GM23338 (cell line): ENCODE results near the gene MGAT5. TPM values are rescaled to one million over a fixed set of nuclear protein-coding genes. Genes with fewer than 3 reads are reported as not detected.

Source experiments
- ATAC-seq: fragments of 200-7000 bp; cut with Tn5 transposase; 3 replicates; pipeline ENCODE4 v1.9.1; 2020
- DNase-seq: peaks from one replicate; pipeline ENCODE4 v3.0.0-alpha.2; 2015; ENCODE audit warnings: low spot score
- H2AFZ ChIP-seq: fragments of 200-600 bp; sonication (generic); 2 replicates; pipeline ENCODE4 v1.8.0; 2016; ENCODE audit warnings: antibody characterized with exemption, mild to moderate bottlenecking, moderate library complexity
- H3F3A ChIP-seq: fragments of 200-600 bp; sonication (generic); replicated peaks from 2 replicates; pipeline ENCODE4 v1.8.0; 2017; ENCODE audit warnings: antibody characterized with exemption, mixed run types, low read depth
- H3K27ac ChIP-seq: fragments of 200-600 bp; sonication (generic); 2 replicates; pipeline ENCODE4 v1.6.1; 2016; ENCODE audit warnings: low read depth
- H3K27me3 ChIP-seq: fragments of 200-600 bp; sonication (generic); 2 replicates; pipeline ENCODE4 v1.8.0; 2016; ENCODE audit warnings: mild to moderate bottlenecking, mixed run types, moderate library complexity; ENCODE audit not compliant: insufficient read depth
- H3K36me3 ChIP-seq: fragments of 200-600 bp; sonication (generic); 2 replicates; pipeline ENCODE4 v1.8.0; 2016; ENCODE audit warnings: mild to moderate bottlenecking; ENCODE audit not compliant: insufficient read depth
- H3K4me1 ChIP-seq: fragments of 200-600 bp; sonication (generic); 2 replicates; pipeline ENCODE4 v1.8.0; 2016; ENCODE audit warnings: mild to moderate bottlenecking, moderate library complexity; ENCODE audit not compliant: insufficient read depth
- H3K4me2 ChIP-seq: fragments of 200-600 bp; sonication (generic); 2 replicates; pipeline ENCODE4 v1.7.1; 2017; ENCODE audit warnings: mixed run types
- H3K4me3 ChIP-seq: fragments of 200-600 bp; sonication (generic); 2 replicates; pipeline ENCODE4 v1.6.1; 2016; ENCODE audit warnings: mixed run types
- H3K79me2 ChIP-seq: fragments of 200-600 bp; sonication (generic); replicated peaks from 2 replicates; pipeline ENCODE4 v1.8.0; 2017; ENCODE audit warnings: mild to moderate bottlenecking; ENCODE audit not compliant: insufficient read depth
- H3K9me2 ChIP-seq: fragments of 200-600 bp; sonication (generic); 2 replicates; pipeline ENCODE4 v1.8.0; 2017; ENCODE audit not compliant: insufficient read depth
- H4K20me1 ChIP-seq: fragments of 200-600 bp; sonication (generic); replicated peaks from 2 replicates; pipeline ENCODE4 v1.8.0; 2017; ENCODE audit warnings: mild to moderate bottlenecking; ENCODE audit not compliant: insufficient read depth
- H3K27ac Mint-ChIP-seq: 2 replicates; pipeline ENCODE4 v1.8.0; 2020; ENCODE audit warnings: inconsistent platforms, mild to moderate bottlenecking, moderate library complexity, mixed read lengths
- H3K27me3 Mint-ChIP-seq: 3 replicates; pipeline ENCODE4 v1.8.0; 2022; ENCODE audit warnings: low read depth, mild to moderate bottlenecking, moderate library complexity, mixed read lengths, inconsistent platforms; ENCODE audit not compliant: insufficient read depth, poor library complexity
- H3K36me3 Mint-ChIP-seq: 3 replicates; pipeline ENCODE4 v1.8.0; 2021; ENCODE audit warnings: low read depth, mild to moderate bottlenecking, inconsistent platforms, moderate library complexity, mixed read lengths
- H3K4me1 Mint-ChIP-seq: 3 replicates; pipeline ENCODE4 v1.8.0; 2020; ENCODE audit warnings: mild to moderate bottlenecking, inconsistent platforms, mixed read lengths
- H3K4me3 Mint-ChIP-seq: 3 replicates; pipeline ENCODE4 v1.8.0; 2021; ENCODE audit warnings: moderate library complexity, mild to moderate bottlenecking, inconsistent platforms, mixed read lengths
- H3K9me3 Mint-ChIP-seq: 3 replicates; pipeline ENCODE4 v1.8.0; 2020; ENCODE audit warnings: moderate library complexity, mild to moderate bottlenecking, inconsistent platforms, mixed read lengths
- CREB1 ChIP-seq: fragments of 250-450 bp; sonication (Bioruptor Pico); IDR thresholded peaks from 2 replicates; pipeline ENCODE4 v1.5.0; 2020; ENCODE audit warnings: low read depth, mild to moderate bottlenecking, moderate library complexity
- EZH2 ChIP-seq: fragments of 200-600 bp; sonication (generic); IDR thresholded peaks from one replicate; pipeline ENCODE4 v1.8.0; 2017; ENCODE audit warnings: antibody characterized with exemption, mild to moderate bottlenecking, low read depth; ENCODE audit not compliant: unreplicated experiment
- EZH2phosphoT487 ChIP-seq: fragments of 200-600 bp; sonication (generic); IDR thresholded peaks from one replicate; pipeline ENCODE4 v1.8.1; 2018; ENCODE audit warnings: antibody characterized with exemption; ENCODE audit not compliant: unreplicated experiment
- JUNB ChIP-seq: IDR thresholded peaks from one replicate; pipeline ENCODE4 v1.6.1; 2016; ENCODE audit warnings: antibody characterized with exemption; ENCODE audit not compliant: unreplicated experiment
- NANOG ChIP-seq: IDR thresholded peaks from 2 replicates; pipeline ENCODE4 v1.6.1; 2016; ENCODE audit warnings: antibody characterized with exemption, borderline replicate concordance
- POLR2AphosphoS5 ChIP-seq: IDR thresholded peaks from 2 replicates; pipeline ENCODE4 v1.6.1; 2016; ENCODE audit warnings: antibody characterized with exemption, low read depth
- STAT1 ChIP-seq: IDR thresholded peaks from one replicate; pipeline ENCODE4 v1.6.1; 2016; ENCODE audit warnings: antibody characterized with exemption; ENCODE audit not compliant: unreplicated experiment
- ZNF114 ChIP-seq: fragments of 250-450 bp; sonication (Bioruptor Pico); IDR thresholded peaks from 2 replicates; pipeline ENCODE4 v1.5.0; 2020; ENCODE audit warnings: mild to moderate bottlenecking, moderate library complexity
- ZNF331 ChIP-seq: fragments of 250-450 bp; sonication (Bioruptor Pico); IDR thresholded peaks from 2 replicates; pipeline ENCODE4 v1.5.0; 2020; ENCODE audit warnings: low read depth, mild to moderate bottlenecking, moderate library complexity
- polyA plus RNA-seq: library from polyadenylated mRNA; unstranded; fragments of >200 nt; fragmentation: Nextera tagmentation; extraction: Ambion mirVana; gene quantifications from 2 replicates; pipeline ENCODE4 v1.2.1, GENCODE V29; 2016
- total RNA-seq: library from RNA; depleted of rRNA; stranded (reverse); fragments of >200 nt; shearing (Covaris generic); gene quantifications from 2 replicates; pipeline ENCODE4 v1.2.3, GENCODE V29; 2014
- TF ChIP-seq, protein P1 (sequence below): fragments of 250-450 bp; sonication (Bioruptor Pico); IDR thresholded peaks from 2 replicates; pipeline ENCODE4 v1.5.0; 2020; ENCODE audit warnings: mild to moderate bottlenecking, moderate library complexity
- TF ChIP-seq, protein P2 (sequence below), 2 experiments: fragments of 200-600 bp in 1 of 2; sonication (generic) in 1 of 2; conservative IDR thresholded peaks; 2 replicates each; pipeline versions ENCODE4 v1.5.1 to v1.6.1; 2016 to 2017; ENCODE audit warnings: antibody characterized with exemption in 2 of 2, low read depth in 2 of 2, mild to moderate bottlenecking in 2 of 2, moderate library complexity in 1 of 2
- TF ChIP-seq, protein P3 (sequence below): IDR thresholded peaks from one replicate; pipeline ENCODE4 v1.6.1; 2018; ENCODE audit warnings: antibody characterized with exemption; ENCODE audit not compliant: unreplicated experiment
- TF ChIP-seq, protein P4 (sequence below): IDR thresholded peaks from 2 replicates; pipeline ENCODE4 v1.6.1; 2016; ENCODE audit warnings: antibody characterized with exemption

The MGAT5 gene
- total and polyA plus RNA-seq, 2 experiments from 2014 or later, result 4.6 to 27.6 TPM

DNA sequence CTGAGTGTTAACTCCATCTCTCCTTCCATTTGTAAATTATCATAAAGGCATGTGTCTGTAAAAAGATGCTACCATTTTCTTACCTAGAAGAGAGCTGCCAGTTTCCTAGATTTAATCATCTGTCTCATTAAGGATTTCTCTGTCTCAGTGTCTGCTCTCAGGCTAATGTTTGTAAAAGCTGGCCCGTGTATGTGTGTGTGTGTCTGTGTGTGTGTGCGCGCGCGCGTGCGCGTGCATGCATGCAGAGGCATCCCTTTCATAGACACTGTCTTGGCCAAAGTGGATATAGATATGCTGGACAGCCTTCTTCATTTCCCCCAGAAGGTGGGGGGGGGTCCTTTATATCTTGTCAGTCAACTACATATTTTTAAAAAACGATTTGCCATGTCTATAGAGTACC, 18.9 kb downstream of the MGAT5 start:
- Histone ChIP-seq H3K79me2 (no peaks in the 10 kb centered on the region; the same call in 1 of the 2 replicates), H3F3A (no peaks in the 10 kb centered on the region), H3K9me2 (no peaks in the 10 kb centered on the region), H3K27me3 (no peaks in the 10 kb centered on the region), H4K20me1 (peaks cover 17% of the 10 kb centered on the region; the same call in 1 of the 2 replicates), H2AFZ (no peak overlapping the region), H3K36me3 (no peaks in the 10 kb centered on the region), H3K4me1 (peaks cover 22% of the 10 kb centered on the region), H3K4me2 (no peak overlapping the region), H3K4me3 (no peak overlapping the region), H3K27ac (no peak overlapping the region)
- H3K36me3 Mint-ChIP-seq, result no peaks in the 10 kb centered on the region; the same call in 2 of the 3 replicates
- ATAC-seq (no peak), DNase-seq (no peak)
- H3K4me1 Mint-ChIP-seq, result peaks cover 21% of the 10 kb centered on the region
- H3K27ac Mint-ChIP-seq, result no peak overlapping the region
- H3K27me3 Mint-ChIP-seq, result peaks cover 11% of the 10 kb centered on the region
- H3K4me3 Mint-ChIP-seq, result no peak overlapping the region
- TF ChIP-seq, protein P1, sequence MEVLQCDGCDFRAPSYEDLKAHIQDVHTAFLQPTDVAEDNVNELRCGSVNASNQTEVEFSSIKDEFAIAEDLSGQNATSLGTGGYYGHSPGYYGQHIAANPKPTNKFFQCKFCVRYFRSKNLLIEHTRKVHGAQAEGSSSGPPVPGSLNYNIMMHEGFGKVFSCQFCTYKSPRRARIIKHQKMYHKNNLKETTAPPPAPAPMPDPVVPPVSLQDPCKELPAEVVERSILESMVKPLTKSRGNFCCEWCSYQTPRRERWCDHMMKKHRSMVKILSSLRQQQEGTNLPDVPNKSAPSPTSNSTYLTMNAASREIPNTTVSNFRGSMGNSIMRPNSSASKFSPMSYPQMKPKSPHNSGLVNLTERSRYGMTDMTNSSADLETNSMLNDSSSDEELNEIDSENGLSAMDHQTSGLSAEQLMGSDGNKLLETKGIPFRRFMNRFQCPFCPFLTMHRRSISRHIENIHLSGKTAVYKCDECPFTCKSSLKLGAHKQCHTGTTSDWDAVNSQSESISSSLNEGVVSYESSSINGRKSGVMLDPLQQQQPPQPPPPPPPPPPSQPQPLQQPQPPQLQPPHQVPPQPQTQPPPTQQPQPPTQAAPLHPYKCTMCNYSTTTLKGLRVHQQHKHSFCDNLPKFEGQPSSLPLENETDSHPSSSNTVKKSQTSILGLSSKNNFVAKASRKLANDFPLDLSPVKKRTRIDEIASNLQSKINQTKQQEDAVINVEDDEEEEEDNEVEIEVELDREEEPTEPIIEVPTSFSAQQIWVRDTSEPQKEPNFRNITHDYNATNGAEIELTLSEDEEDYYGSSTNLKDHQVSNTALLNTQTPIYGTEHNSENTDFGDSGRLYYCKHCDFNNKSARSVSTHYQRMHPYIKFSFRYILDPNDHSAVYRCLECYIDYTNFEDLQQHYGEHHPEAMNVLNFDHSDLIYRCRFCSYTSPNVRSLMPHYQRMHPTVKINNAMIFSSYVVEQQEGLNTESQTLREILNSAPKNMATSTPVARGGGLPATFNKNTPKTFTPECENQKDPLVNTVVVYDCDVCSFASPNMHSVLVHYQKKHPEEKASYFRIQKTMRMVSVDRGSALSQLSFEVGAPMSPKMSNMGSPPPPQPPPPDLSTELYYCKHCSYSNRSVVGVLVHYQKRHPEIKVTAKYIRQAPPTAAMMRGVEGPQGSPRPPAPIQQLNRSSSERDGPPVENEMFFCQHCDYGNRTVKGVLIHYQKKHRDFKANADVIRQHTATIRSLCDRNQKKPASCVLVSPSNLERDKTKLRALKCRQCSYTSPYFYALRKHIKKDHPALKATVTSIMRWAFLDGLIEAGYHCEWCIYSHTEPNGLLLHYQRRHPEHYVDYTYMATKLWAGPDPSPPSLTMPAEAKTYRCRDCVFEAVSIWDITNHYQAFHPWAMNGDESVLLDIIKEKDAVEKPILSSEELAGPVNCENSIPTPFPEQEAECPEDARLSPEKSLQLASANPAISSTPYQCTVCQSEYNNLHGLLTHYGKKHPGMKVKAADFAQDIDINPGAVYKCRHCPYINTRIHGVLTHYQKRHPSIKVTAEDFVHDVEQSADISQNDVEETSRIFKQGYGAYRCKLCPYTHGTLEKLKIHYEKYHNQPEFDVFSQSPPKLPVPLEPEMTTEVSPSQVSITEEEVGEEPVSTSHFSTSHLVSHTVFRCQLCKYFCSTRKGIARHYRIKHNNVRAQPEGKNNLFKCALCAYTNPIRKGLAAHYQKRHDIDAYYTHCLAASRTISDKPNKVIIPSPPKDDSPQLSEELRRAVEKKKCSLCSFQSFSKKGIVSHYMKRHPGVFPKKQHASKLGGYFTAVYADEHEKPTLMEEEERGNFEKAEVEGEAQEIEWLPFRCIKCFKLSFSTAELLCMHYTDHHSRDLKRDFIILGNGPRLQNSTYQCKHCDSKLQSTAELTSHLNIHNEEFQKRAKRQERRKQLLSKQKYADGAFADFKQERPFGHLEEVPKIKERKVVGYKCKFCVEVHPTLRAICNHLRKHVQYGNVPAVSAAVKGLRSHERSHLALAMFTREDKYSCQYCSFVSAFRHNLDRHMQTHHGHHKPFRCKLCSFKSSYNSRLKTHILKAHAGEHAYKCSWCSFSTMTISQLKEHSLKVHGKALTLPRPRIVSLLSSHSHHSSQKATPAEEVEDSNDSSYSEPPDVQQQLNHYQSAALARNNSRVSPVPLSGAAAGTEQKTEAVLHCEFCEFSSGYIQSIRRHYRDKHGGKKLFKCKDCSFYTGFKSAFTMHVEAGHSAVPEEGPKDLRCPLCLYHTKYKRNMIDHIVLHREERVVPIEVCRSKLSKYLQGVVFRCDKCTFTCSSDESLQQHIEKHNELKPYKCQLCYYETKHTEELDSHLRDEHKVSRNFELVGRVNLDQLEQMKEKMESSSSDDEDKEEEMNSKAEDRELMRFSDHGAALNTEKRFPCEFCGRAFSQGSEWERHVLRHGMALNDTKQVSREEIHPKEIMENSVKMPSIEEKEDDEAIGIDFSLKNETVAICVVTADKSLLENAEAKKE (CRISPR knock-in tag), result no peak
- no peak for TF ChIP-seq EZH2
- TF ChIP-seq, protein P2, sequence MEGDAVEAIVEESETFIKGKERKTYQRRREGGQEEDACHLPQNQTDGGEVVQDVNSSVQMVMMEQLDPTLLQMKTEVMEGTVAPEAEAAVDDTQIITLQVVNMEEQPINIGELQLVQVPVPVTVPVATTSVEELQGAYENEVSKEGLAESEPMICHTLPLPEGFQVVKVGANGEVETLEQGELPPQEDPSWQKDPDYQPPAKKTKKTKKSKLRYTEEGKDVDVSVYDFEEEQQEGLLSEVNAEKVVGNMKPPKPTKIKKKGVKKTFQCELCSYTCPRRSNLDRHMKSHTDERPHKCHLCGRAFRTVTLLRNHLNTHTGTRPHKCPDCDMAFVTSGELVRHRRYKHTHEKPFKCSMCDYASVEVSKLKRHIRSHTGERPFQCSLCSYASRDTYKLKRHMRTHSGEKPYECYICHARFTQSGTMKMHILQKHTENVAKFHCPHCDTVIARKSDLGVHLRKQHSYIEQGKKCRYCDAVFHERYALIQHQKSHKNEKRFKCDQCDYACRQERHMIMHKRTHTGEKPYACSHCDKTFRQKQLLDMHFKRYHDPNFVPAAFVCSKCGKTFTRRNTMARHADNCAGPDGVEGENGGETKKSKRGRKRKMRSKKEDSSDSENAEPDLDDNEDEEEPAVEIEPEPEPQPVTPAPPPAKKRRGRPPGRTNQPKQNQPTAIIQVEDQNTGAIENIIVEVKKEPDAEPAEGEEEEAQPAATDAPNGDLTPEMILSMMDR (conservative IDR thresholded peaks at IDR 0.05; ENCODE audit: low read depth in 2 of 2), result no peak
- no peak for TF ChIP-seq ZNF114 (CRISPR knock-in tag)
- TF ChIP-seq JUNB, result no peak
- TF ChIP-seq ZNF331 (CRISPR knock-in tag), result no peak
- TF ChIP-seq NANOG, result no peak
- TF ChIP-seq, protein P3, sequence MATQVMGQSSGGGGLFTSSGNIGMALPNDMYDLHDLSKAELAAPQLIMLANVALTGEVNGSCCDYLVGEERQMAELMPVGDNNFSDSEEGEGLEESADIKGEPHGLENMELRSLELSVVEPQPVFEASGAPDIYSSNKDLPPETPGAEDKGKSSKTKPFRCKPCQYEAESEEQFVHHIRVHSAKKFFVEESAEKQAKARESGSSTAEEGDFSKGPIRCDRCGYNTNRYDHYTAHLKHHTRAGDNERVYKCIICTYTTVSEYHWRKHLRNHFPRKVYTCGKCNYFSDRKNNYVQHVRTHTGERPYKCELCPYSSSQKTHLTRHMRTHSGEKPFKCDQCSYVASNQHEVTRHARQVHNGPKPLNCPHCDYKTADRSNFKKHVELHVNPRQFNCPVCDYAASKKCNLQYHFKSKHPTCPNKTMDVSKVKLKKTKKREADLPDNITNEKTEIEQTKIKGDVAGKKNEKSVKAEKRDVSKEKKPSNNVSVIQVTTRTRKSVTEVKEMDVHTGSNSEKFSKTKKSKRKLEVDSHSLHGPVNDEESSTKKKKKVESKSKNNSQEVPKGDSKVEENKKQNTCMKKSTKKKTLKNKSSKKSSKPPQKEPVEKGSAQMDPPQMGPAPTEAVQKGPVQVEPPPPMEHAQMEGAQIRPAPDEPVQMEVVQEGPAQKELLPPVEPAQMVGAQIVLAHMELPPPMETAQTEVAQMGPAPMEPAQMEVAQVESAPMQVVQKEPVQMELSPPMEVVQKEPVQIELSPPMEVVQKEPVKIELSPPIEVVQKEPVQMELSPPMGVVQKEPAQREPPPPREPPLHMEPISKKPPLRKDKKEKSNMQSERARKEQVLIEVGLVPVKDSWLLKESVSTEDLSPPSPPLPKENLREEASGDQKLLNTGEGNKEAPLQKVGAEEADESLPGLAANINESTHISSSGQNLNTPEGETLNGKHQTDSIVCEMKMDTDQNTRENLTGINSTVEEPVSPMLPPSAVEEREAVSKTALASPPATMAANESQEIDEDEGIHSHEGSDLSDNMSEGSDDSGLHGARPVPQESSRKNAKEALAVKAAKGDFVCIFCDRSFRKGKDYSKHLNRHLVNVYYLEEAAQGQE, result no peak
- TF ChIP-seq POLR2AphosphoS5, result no peak
- TF ChIP-seq CREB1, result no peak
- no peak for TF ChIP-seq STAT1
- no peak for TF ChIP-seq EZH2phosphoT487
- TF ChIP-seq, protein P4, sequence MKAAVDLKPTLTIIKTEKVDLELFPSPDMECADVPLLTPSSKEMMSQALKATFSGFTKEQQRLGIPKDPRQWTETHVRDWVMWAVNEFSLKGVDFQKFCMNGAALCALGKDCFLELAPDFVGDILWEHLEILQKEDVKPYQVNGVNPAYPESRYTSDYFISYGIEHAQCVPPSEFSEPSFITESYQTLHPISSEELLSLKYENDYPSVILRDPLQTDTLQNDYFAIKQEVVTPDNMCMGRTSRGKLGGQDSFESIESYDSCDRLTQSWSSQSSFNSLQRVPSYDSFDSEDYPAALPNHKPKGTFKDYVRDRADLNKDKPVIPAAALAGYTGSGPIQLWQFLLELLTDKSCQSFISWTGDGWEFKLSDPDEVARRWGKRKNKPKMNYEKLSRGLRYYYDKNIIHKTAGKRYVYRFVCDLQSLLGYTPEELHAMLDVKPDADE, result no peak
- H3K9me3 Mint-ChIP-seq, result no peaks in the 10 kb centered on the region
